ENCODE measurements around the gene ZNF507.

The ZNF507 gene

GRCh38 chr19:32345261-32346207 lies at the start of gene ZNF507:
Gene ZNF507 (plus strand): TSS chr19:32345610. CDS start chr19:32352831, 7,221 bp downstream.
- Mint-ChIP-seq H3K4me1 (ENCODE audit: low read depth) (peaks cover 30% of the 10 kb centered on the region), H3K36me3 (ENCODE audit: low read depth) (peaks cover 16% of the 10 kb centered on the region), H3K4me3 (peak within 1 kb of the TSS; percentile 97), H3K9me3 (no peaks in the 10 kb centered on the region), H3K27me3 (ENCODE audit: low read depth) (peaks cover 10% of the 10 kb centered on the region), H3K27ac (peak within 1 kb of the TSS; percentile 92)

GRCh38 chr19:32296694-32297093 lies 48.7 kb upstream of the ZNF507 start:
- peaks cover 3% of the 10 kb centered on the region for H3K9me3 Mint-ChIP-seq
- no peak overlapping the region for H3K4me3 Mint-ChIP-seq
- no peaks in the 10 kb centered on the region for H3K36me3 Mint-ChIP-seq (ENCODE audit: low read depth)
- H3K4me1 Mint-ChIP-seq (ENCODE audit: low read depth): no peaks in the 10 kb centered on the region
- H3K27ac Mint-ChIP-seq: no peak overlapping the region
- H3K27me3 Mint-ChIP-seq (ENCODE audit: low read depth): peaks cover 9% of the 10 kb centered on the region

- Mint-ChIP-seq H3K9me3 (peaks cover 13% of the 10 kb centered on the region), H3K36me3 (ENCODE audit: low read depth) (no peaks in the 10 kb centered on the region), H3K27ac (no peak overlapping the region), H3K27me3 (ENCODE audit: low read depth) (peaks cover 9% of the 10 kb centered on the region), H3K4me3 (no peak overlapping the region), H3K4me1 (ENCODE audit: low read depth) (no peaks in the 10 kb centered on the region)
These were observed 42.6 kb upstream of the ZNF507 start for GRCh38 chr19:32302778-32303177.

- Mint-ChIP-seq H3K36me3 (ENCODE audit: low read depth) (no peaks in the 10 kb centered on the region), H3K4me3 (no peak overlapping the region), H3K27ac (no peak overlapping the region), H3K9me3 (peaks cover 13% of the 10 kb centered on the region), H3K4me1 (ENCODE audit: low read depth) (no peaks in the 10 kb centered on the region), H3K27me3 (ENCODE audit: low read depth) (peaks cover 9% of the 10 kb centered on the region)
These were observed 42.2 kb upstream of the ZNF507 start for GRCh38 chr19:32303193-32303592.

- no peaks in the 10 kb centered on the region for H3K4me1 Mint-ChIP-seq (ENCODE audit: low read depth)
- no peak overlapping the region for H3K4me3 Mint-ChIP-seq
- peaks cover 3% of the 10 kb centered on the region for H3K27me3 Mint-ChIP-seq (ENCODE audit: low read depth)
- no peak overlapping the region for H3K27ac Mint-ChIP-seq
- H3K9me3 Mint-ChIP-seq: peaks cover 10% of the 10 kb centered on the region
- no peaks in the 10 kb centered on the region for H3K36me3 Mint-ChIP-seq (ENCODE audit: low read depth)
These were observed 37.8 kb upstream of the ZNF507 start for GRCh38 chr19:32307591-32307990.

GRCh38 chr19:32308431-32309077 lies 36.9 kb upstream of the ZNF507 start:
- H3K4me1 Mint-ChIP-seq (ENCODE audit: low read depth): no peaks in the 10 kb centered on the region
- peaks cover 3% of the 10 kb centered on the region for H3K27me3 Mint-ChIP-seq (ENCODE audit: low read depth)
- H3K4me3 Mint-ChIP-seq: no peak overlapping the region
- H3K9me3 Mint-ChIP-seq: peaks cover 1% of the 10 kb centered on the region
- H3K36me3 Mint-ChIP-seq (ENCODE audit: low read depth): no peaks in the 10 kb centered on the region
- H3K27ac Mint-ChIP-seq: no peak overlapping the region

- Mint-ChIP-seq H3K9me3 (no peaks in the 10 kb centered on the region), H3K27me3 (ENCODE audit: low read depth) (peaks cover 3% of the 10 kb centered on the region), H3K27ac (no peak overlapping the region), H3K36me3 (ENCODE audit: low read depth) (no peaks in the 10 kb centered on the region), H3K4me3 (no peak overlapping the region), H3K4me1 (ENCODE audit: low read depth) (no peaks in the 10 kb centered on the region)
These were observed 35.6 kb upstream of the ZNF507 start for GRCh38 chr19:32309711-32310390.

GRCh38 chr19:32311371-32311770 lies 34.0 kb upstream of the ZNF507 start:
- no peak overlapping the region for H3K4me3 Mint-ChIP-seq
- H3K9me3 Mint-ChIP-seq: no peaks in the 10 kb centered on the region
- H3K4me1 Mint-ChIP-seq (ENCODE audit: low read depth): no peaks in the 10 kb centered on the region
- no peak overlapping the region for H3K27ac Mint-ChIP-seq
- peaks cover 3% of the 10 kb centered on the region for H3K27me3 Mint-ChIP-seq (ENCODE audit: low read depth)
- H3K36me3 Mint-ChIP-seq (ENCODE audit: low read depth): no peaks in the 10 kb centered on the region

GRCh38 chr19:32313569-32314265 lies 31.7 kb upstream of the ZNF507 start:
- no peak overlapping the region for H3K27ac Mint-ChIP-seq
- H3K9me3 Mint-ChIP-seq: no peaks in the 10 kb centered on the region
- H3K4me1 Mint-ChIP-seq (ENCODE audit: low read depth): no peaks in the 10 kb centered on the region
- H3K27me3 Mint-ChIP-seq (ENCODE audit: low read depth): peaks cover 3% of the 10 kb centered on the region
- no peaks in the 10 kb centered on the region for H3K36me3 Mint-ChIP-seq (ENCODE audit: low read depth)
- H3K4me3 Mint-ChIP-seq: no peak overlapping the region

- Mint-ChIP-seq H3K4me1 (ENCODE audit: low read depth) (no peaks in the 10 kb centered on the region), H3K36me3 (ENCODE audit: low read depth) (no peaks in the 10 kb centered on the region), H3K4me3 (no peak overlapping the region), H3K9me3 (no peaks in the 10 kb centered on the region), H3K27me3 (ENCODE audit: low read depth) (peaks cover 4% of the 10 kb centered on the region), H3K27ac (no peak overlapping the region)
These were observed 29.4 kb upstream of the ZNF507 start for GRCh38 chr19:32316034-32316433.

- no peaks in the 10 kb centered on the region for H3K4me1 Mint-ChIP-seq (ENCODE audit: low read depth)
- peaks cover 4% of the 10 kb centered on the region for H3K27me3 Mint-ChIP-seq (ENCODE audit: low read depth)
- no peaks in the 10 kb centered on the region for H3K9me3 Mint-ChIP-seq
- H3K4me3 Mint-ChIP-seq: no peak overlapping the region
- no peak overlapping the region for H3K27ac Mint-ChIP-seq
- H3K36me3 Mint-ChIP-seq (ENCODE audit: low read depth): no peaks in the 10 kb centered on the region
These were observed 28.3 kb upstream of the ZNF507 start for GRCh38 chr19:32317086-32317485.

GRCh38 chr19:32318884-32319520 lies 26.4 kb upstream of the ZNF507 start:
- no peak overlapping the region for H3K4me3 Mint-ChIP-seq
- no peaks in the 10 kb centered on the region for H3K4me1 Mint-ChIP-seq (ENCODE audit: low read depth)
- H3K27me3 Mint-ChIP-seq (ENCODE audit: low read depth): peaks cover 4% of the 10 kb centered on the region
- H3K27ac Mint-ChIP-seq: no peak overlapping the region
- no peaks in the 10 kb centered on the region for H3K9me3 Mint-ChIP-seq
- no peaks in the 10 kb centered on the region for H3K36me3 Mint-ChIP-seq (ENCODE audit: low read depth)

- H3K4me1 Mint-ChIP-seq (ENCODE audit: low read depth): no peaks in the 10 kb centered on the region
- H3K4me3 Mint-ChIP-seq: no peak overlapping the region
- no peaks in the 10 kb centered on the region for H3K36me3 Mint-ChIP-seq (ENCODE audit: low read depth)
- peaks cover 4% of the 10 kb centered on the region for H3K27me3 Mint-ChIP-seq (ENCODE audit: low read depth)
- H3K27ac Mint-ChIP-seq: no peak overlapping the region
- H3K9me3 Mint-ChIP-seq: no peaks in the 10 kb centered on the region
These were observed 22.9 kb upstream of the ZNF507 start for GRCh38 chr19:32322541-32322940.

Data from T-helper 1 cell treated with Interleukin-12 subunit alpha and Interleukin-12 subunit beta and Interleukin-4 antibody, amounts not matched to agents 30 μg/mL and 1 μg/mL, for 36 hours (primary cell).